Endothelial cell of umbilical vein (primary cell): Measurements from ENCODE around the gene DRC7. TPM values are rescaled to one million over a fixed set of nuclear protein-coding genes. Genes with fewer than 3 reads are reported as not detected.

Source experiments
- BruUV-seq: library from RNA; stranded (reverse); fragments of 400-500 nt; replicated peaks from 2 replicates; lab custom pipeline; 2021; lab: Mats Ljungman, UMichigan
- CTCF ChIA-PET: fragments of 300-600, 350-600 bp; sonication (Branson Sonifier 250); formaldehyde crosslinking; loops from one replicate; lab custom pipeline; 2021; ENCODE audit warnings: antibody characterized with exemption, inconsistent platforms; lab: Charles Lee
- POLR2A ChIA-PET: fragments of 300-600, 350-600 bp; sonication (Branson Sonifier 250); formaldehyde crosslinking; loops from one replicate; lab custom pipeline; 2021; ENCODE audit warnings: antibody characterized with exemption, inconsistent platforms; lab: Charles Lee
- DNase-seq: peaks from one replicate; pipeline ENCODE4 v3.0.0-alpha.2; 2011; ENCODE audit warnings: low read depth, low spot score
- FAIRE-seq: peaks from 2 replicates; lab custom pipeline; 2011; peaks lifted over from hg19 to GRCh38; lab: Jason Lieb, UNC
- H2AFZ ChIP-seq: 2 replicates; pipeline ENCODE4 v1.6.0; 2012; ENCODE audit warnings: low read depth, low read length, control low read depth, inconsistent platforms
- H3K27ac ChIP-seq: 2 replicates; pipeline ENCODE4 v1.5.1; 2011; ENCODE audit warnings: low read depth, mild to moderate bottlenecking, control low read depth, low read length, moderate library complexity; ENCODE audit not compliant: insufficient read depth
- H3K27me3 ChIP-seq, 2 experiments: 2 replicates each; pipeline versions ENCODE4 v1.6.0 to v1.6.1; 2011; ENCODE audit warnings: low read length in 2 of 2, mixed read lengths in 1 of 2; ENCODE audit not compliant: control insufficient read depth in 2 of 2, insufficient read depth in 2 of 2
- H3K36me3 ChIP-seq, 2 experiments: 2 replicates in 1 of 2; 3 replicates in 1 of 2; pipeline ENCODE4 v1.5.1; 2011; ENCODE audit warnings: low read length in 2 of 2, mild to moderate bottlenecking in 1 of 2, moderate library complexity in 1 of 2; ENCODE audit not compliant: control insufficient read depth in 2 of 2, insufficient read depth in 2 of 2; ENCODE audit errors: extremely low read depth in 1 of 2
- H3K4me1 ChIP-seq: 3 replicates; pipeline ENCODE4 v1.5.1; 2011; ENCODE audit warnings: mild to moderate bottlenecking, low read length; ENCODE audit not compliant: control insufficient read depth, insufficient read depth; ENCODE audit errors: extremely low read depth
- H3K4me2 ChIP-seq: 2 replicates; pipeline ENCODE4 v1.6.1; 2011; ENCODE audit warnings: low read length, control low read depth, mixed read lengths; ENCODE audit not compliant: insufficient read depth
- H3K4me3 ChIP-seq, 3 experiments: fragments of 200-600 bp in 1 of 3; sonication (generic), shearing (Covaris generic) in 1 of 3; replicated peaks in 1 of 3; 2 replicates each; pipeline ENCODE4 v1.5.1; 2011 to 2016; ENCODE audit warnings: control low read depth in 3 of 3, low read length in 3 of 3, mild to moderate bottlenecking in 2 of 3, inconsistent platforms in 1 of 3, low read depth in 1 of 3, moderate library complexity in 1 of 3; ENCODE audit not compliant: insufficient read depth in 1 of 3
- H3K79me2 ChIP-seq: 2 replicates; pipeline ENCODE4 v1.6.0; 2012; ENCODE audit warnings: low read length, inconsistent platforms; ENCODE audit not compliant: control insufficient read depth, insufficient read depth
- H3K9ac ChIP-seq: replicated peaks from 2 replicates; pipeline ENCODE3; 2011; ENCODE audit warnings: low read length, control low read depth; ENCODE audit not compliant: insufficient read depth; ENCODE audit errors: extremely low read depth
- H3K9me1 ChIP-seq: replicated peaks from 3 replicates; pipeline ENCODE4 v1.6.0; 2011; ENCODE audit warnings: mild to moderate bottlenecking, low read length; ENCODE audit not compliant: control insufficient read depth, insufficient read depth; ENCODE audit errors: extremely low read depth
- H3K9me3 ChIP-seq: replicated peaks from 2 replicates; pipeline ENCODE4 v1.5.1; 2012; ENCODE audit warnings: low read length, inconsistent platforms; ENCODE audit not compliant: control insufficient read depth, insufficient read depth
- H4K20me1 ChIP-seq: replicated peaks from 2 replicates; pipeline ENCODE3; 2011; ENCODE audit warnings: mild to moderate bottlenecking, low read length; ENCODE audit not compliant: control insufficient read depth, insufficient read depth; ENCODE audit errors: extremely low read depth
- FOS ChIP-seq: IDR thresholded peaks from 2 replicates; pipeline ENCODE4 v1.6.1; 2011; ENCODE audit warnings: mild to moderate bottlenecking, low read length, moderate library complexity, borderline replicate concordance; ENCODE audit not compliant: insufficient read depth
- GATA2 ChIP-seq: IDR thresholded peaks from 2 replicates; pipeline ENCODE4 v1.7.0; 2011; ENCODE audit warnings: low read depth, mild to moderate bottlenecking, moderate library complexity, mixed read lengths, low read length; ENCODE audit not compliant: insufficient read length, insufficient read depth
- dilution Hi-C: fragments of 300-500 bp; cut with MboI; formaldehyde crosslinking; loops from one replicate; pipeline ENCODE4 v1.15.0; 2019; ENCODE audit warnings: low sequenced_read_pairs; ENCODE audit not compliant: extremely low pct_ligation_motif_present
- intact Hi-C: fragments of 100-400 bp; cut with micrococcal nuclease; formaldehyde crosslinking; loops from one replicate; pipeline ENCODE4 v1.10.0; 2022
- polyA plus RNA-seq, 4 experiments: library from polyadenylated mRNA; depleted of rRNA in 3 of 4; stranded (reverse) in 3 of 4; unstranded in 1 of 4; fragments of >200 nt; gene quantifications; 2 replicates each; pipeline versions ENCODE4 v1.2.1 to v1.2.3, GENCODE V29; 2011 to 2012; ENCODE audit warnings: missing spikeins in 1 of 4
- total RNA-seq: library from RNA; stranded (reverse); gene quantifications from 2 replicates; pipeline ENCODE4 v1.2.3, GENCODE V29; 2021
- TF ChIP-seq, protein P1 (sequence below), 2 donors: IDR thresholded peaks; 1 replicate in 1 of 2; 2 replicates in 1 of 2; pipeline ENCODE4 v1.5.1; 2011; ENCODE audit warnings: low read length in 2 of 2, mild to moderate bottlenecking in 2 of 2, moderate library complexity in 2 of 2, control low read depth in 1 of 2, inconsistent platforms in 1 of 2, low read depth in 1 of 2; ENCODE audit not compliant: insufficient read depth in 1 of 2; ENCODE audit errors: extremely low read depth in 1 of 2

DRC7 gene
- total and polyA plus RNA-seq, 2 donors (not counting 3 experiments of a cell fraction or from before 2014, with no cell fraction given): 0.13 to 0.77 TPM

- CTCF ChIA-PET: interaction anchor here (0.5 to 1.9 kb wide), 5 partner anchors 14 to 91 kb away, joined by 3 to 9 read pairs (median 4); partner anchors contain the start of gene DRC7
Measured at GRCh38 chr16:57667526-57668262, 26.9 kb upstream of the DRC7 start.

GRCh38 chr16:57668263-57668571 lies 26.4 kb upstream of the DRC7 start, which contains the start of gene ADGRG3:
Gene ADGRG3 (plus strand): TSS chr16:57668306. CDS start chr16:57668348, 42 bp downstream.
- CTCF ChIA-PET: interaction anchor here (1.3 to 1.9 kb wide), 3 partner anchors 42 to 92 kb away, joined by 3 to 9 read pairs (median 4); no protein-coding TSS in a partner anchor

More at GRCh38 chr16:57667526-57668262, 26.9 kb upstream of the DRC7 start:
- H3K9ac ChIP-seq: no peak overlapping the region
- dilution Hi-C loops (no loop called here), intact Hi-C loops (no loop called here)
- peaks cover 3 to 6% of the 10 kb centered on the region in 2 experiments for H3K27me3 ChIP-seq
- H3K4me3 ChIP-seq: no peak overlapping the region
- no peaks in the 10 kb centered on the region for H3K9me1 ChIP-seq
- no TSS peak for BruUV-seq
- H2AFZ ChIP-seq: no peak overlapping the region
- FAIRE-seq (no peak), DNase-seq (no peak)
- peaks cover 0 to 2% of the 10 kb centered on the region in 2 experiments for H3K36me3 ChIP-seq
- no peaks in the 10 kb centered on the region for H4K20me1 ChIP-seq
- H3K79me2 ChIP-seq: no peaks in the 10 kb centered on the region
- POLR2A ChIA-PET: no interaction called here
- no peaks in the 10 kb centered on the region for H3K9me3 ChIP-seq
- H3K27ac ChIP-seq: no peak overlapping the region
- no peak overlapping the region for H3K4me2 ChIP-seq
- no peak for TF ChIP-seq FOS
- TF ChIP-seq, protein P1, sequence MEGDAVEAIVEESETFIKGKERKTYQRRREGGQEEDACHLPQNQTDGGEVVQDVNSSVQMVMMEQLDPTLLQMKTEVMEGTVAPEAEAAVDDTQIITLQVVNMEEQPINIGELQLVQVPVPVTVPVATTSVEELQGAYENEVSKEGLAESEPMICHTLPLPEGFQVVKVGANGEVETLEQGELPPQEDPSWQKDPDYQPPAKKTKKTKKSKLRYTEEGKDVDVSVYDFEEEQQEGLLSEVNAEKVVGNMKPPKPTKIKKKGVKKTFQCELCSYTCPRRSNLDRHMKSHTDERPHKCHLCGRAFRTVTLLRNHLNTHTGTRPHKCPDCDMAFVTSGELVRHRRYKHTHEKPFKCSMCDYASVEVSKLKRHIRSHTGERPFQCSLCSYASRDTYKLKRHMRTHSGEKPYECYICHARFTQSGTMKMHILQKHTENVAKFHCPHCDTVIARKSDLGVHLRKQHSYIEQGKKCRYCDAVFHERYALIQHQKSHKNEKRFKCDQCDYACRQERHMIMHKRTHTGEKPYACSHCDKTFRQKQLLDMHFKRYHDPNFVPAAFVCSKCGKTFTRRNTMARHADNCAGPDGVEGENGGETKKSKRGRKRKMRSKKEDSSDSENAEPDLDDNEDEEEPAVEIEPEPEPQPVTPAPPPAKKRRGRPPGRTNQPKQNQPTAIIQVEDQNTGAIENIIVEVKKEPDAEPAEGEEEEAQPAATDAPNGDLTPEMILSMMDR (IDR thresholded peaks at IDR 0.05; ENCODE audit: extremely low read depth in 1 of 2, insufficient read depth in 1 of 2, low read depth in 1 of 2, low read length in 2 of 2): peak; percentile 6 to 27
- no peaks in the 10 kb centered on the region for H3K4me1 ChIP-seq

More at GRCh38 chr16:57668263-57668571, 26.4 kb upstream of the DRC7 start, which contains the start of gene ADGRG3:
- DNase-seq: no peak
- H3K27me3 ChIP-seq: peaks cover 7 to 9% of the 10 kb centered on the region in 2 experiments
- no peaks in the 10 kb centered on the region for H3K9me1 ChIP-seq
- no peaks in the 10 kb centered on the region for H3K9me3 ChIP-seq
- dilution Hi-C loops (no loop called here), intact Hi-C loops (no loop called here)
- peaks cover 0 to 2% of the 10 kb centered on the region in 2 experiments for H3K36me3 ChIP-seq
- no peak within 1 kb of the TSS for H3K9ac ChIP-seq
- no peaks in the 10 kb centered on the region for H4K20me1 ChIP-seq
- no peak for TF ChIP-seq GATA2
- H3K4me3 ChIP-seq: no peak within 1 kb of the TSS
- H3K79me2 ChIP-seq: no peaks in the 10 kb centered on the region
- H3K27ac ChIP-seq: no peak within 1 kb of the TSS
- no peaks in the 10 kb centered on the region for H3K4me1 ChIP-seq
- H3K4me2 ChIP-seq: no peak within 1 kb of the TSS
- POLR2A ChIA-PET: no interaction called here
- no TSS peak for BruUV-seq
- FAIRE-seq: no peak
- no peak within 1 kb of the TSS for H2AFZ ChIP-seq
